Measurements from ENCODE around the gene ATPAF1.

ATPAF1 gene

DNA sequence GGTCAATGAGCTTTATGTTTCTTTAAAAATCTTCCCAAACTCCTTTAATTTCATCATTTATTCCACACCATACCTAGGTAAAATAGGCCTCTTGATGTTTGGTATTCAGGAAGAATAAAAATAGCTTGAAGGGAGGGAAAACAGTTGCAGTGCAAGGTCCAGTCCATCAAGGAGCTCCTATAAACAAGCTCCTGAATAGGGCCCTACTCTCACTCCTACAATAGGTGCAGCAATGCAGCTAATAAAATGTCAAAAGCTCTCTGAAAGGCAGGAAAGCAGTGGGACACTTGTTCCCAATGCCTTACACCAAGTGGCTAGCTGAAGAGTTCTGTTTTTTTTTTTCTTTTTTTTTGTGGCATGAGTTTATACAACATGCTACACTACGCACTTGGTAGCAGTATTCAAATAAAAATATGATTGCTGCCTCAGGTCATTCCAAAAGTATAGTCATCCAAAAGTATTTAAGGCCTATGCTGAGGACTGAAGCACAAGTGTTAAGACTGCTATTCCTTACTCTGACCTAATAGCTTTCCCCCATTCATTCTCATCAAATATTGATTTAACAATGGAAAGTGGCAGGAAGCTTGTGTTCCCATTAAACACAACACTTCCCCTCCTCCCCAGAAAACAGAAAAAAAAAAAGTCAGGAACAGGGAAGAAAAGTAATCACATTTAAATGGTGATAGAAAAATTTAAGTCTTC, 13.3 kb upstream of the ATPAF1 start:
- Histone ChIP-seq H3K9me3 (ENCODE audit: control insufficient read depth, insufficient read depth, low read depth, low read length) (no peaks in the 10 kb centered on the region), H3K27ac (ENCODE audit: extremely low read depth, low read depth, low read length) (no peak overlapping the region), H3K4me1 (ENCODE audit: control insufficient read depth, insufficient read depth, low read length) (no peaks in the 10 kb centered on the region), H3K4me3 (ENCODE audit: low read depth, low read length) (no peak overlapping the region), H3K36me3 (ENCODE audit: control insufficient read depth in 2 of 2, insufficient read depth in 1 of 2, low read length in 2 of 2) (peaks cover 27 to 94% of the 10 kb centered on the region in 2 experiments)
- CTCF ChIA-PET, result interaction anchor here (0.6 to 0.7 kb wide), 2 partner anchors 44 to 204 kb away, joined by 3 to 5 read pairs; no protein-coding TSS in a partner anchor
- TF ChIP-seq ZNF626 (tag by site-specific recombination; IDR thresholded peaks at IDR 0.05) (no peak), PRDM6 (tag by site-specific recombination; IDR thresholded peaks at IDR 0.05) (no peak), PRDM1 (tag by site-specific recombination; IDR thresholded peaks at IDR 0.05) (no peak), ZNF623 (tag by site-specific recombination; IDR thresholded peaks at IDR 0.05) (no peak)
- POLR2A ChIA-PET, result no interaction called here

DNA sequence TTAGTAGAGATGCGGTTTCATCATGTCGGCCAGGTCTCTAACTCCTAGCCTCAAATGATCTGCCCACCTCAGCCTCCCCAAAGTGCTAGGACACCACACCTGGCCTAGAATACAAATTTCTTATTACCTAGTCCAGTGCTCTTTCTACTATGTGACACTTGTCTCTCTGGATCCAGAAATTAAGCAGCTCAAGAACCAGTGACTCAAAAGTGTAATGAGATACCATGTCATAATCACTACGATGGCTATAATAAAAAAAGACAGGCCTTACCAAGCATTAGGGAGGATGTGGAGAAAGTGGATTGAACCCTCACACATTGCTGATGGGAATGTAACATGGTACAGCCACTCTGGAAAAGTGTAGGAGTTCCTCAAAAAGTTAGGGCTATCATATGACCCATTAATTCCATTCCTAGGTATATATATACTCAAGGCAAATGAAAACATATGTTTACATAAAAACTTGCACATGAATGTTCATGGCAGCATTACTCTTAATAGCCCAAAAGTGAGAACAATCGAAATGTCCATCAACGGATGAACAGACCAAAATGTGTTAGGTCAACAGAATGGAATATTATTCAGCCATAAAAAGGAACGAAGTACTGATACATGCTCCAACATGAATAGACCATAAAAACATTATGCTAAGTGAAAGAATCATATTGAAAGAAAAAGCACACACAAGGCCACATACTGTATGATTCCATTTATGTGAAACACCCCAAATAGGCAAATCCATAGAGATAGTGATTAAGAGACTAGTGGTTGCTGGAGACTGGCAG, 11.8 kb upstream of the ATPAF1 start:
- H3K36me3 ChIP-seq (ENCODE audit: control insufficient read depth in 2 of 2, insufficient read depth in 1 of 2, low read length in 2 of 2), result peaks cover 21 to 92% of the 10 kb centered on the region in 2 experiments
- TF ChIP-seq ZNF239 (tag by site-specific recombination; IDR thresholded peaks at IDR 0.05), result no peak
- TF ChIP-seq, protein P1, sequence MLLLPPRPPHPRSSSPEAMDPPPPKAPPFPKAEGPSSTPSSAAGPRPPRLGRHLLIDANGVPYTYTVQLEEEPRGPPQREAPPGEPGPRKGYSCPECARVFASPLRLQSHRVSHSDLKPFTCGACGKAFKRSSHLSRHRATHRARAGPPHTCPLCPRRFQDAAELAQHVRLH (tag by site-specific recombination; IDR thresholded peaks at IDR 0.05), result peak; percentile 20; the same call in 1 of the 2 replicates
- TF ChIP-seq GLI4 (tag by site-specific recombination; IDR thresholded peaks at IDR 0.05), result no peak
- no peak for TF ChIP-seq ZNF623 (tag by site-specific recombination; IDR thresholded peaks at IDR 0.05)
- TF ChIP-seq MYNN (tag by site-specific recombination; IDR thresholded peaks at IDR 0.05; ENCODE audit: borderline replicate concordance), result no peak
- TF ChIP-seq ZNF169 (tag by site-specific recombination; IDR thresholded peaks at IDR 0.05), result no peak
- no peak for TF ChIP-seq ZNF501 (tag by site-specific recombination; IDR thresholded peaks at IDR 0.05)
- TF ChIP-seq ZNF24 (tag by site-specific recombination; IDR thresholded peaks at IDR 0.05), result no peak
- TF ChIP-seq, protein P2, sequence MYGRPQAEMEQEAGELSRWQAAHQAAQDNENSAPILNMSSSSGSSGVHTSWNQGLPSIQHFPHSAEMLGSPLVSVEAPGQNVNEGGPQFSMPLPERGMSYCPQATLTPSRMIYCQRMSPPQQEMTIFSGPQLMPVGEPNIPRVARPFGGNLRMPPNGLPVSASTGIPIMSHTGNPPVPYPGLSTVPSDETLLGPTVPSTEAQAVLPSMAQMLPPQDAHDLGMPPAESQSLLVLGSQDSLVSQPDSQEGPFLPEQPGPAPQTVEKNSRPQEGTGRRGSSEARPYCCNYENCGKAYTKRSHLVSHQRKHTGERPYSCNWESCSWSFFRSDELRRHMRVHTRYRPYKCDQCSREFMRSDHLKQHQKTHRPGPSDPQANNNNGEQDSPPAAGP (tag by site-specific recombination; IDR thresholded peaks at IDR 0.05), result no peak
- no peak for TF ChIP-seq ZNF16 (tag by site-specific recombination; IDR thresholded peaks at IDR 0.05; ENCODE audit: low read depth)
- peak; percentile 94 for TF ChIP-seq ZNF146 (tag by site-specific recombination; IDR thresholded peaks at IDR 0.05)
- TF ChIP-seq ZNF266 (tag by site-specific recombination; IDR thresholded peaks at IDR 0.05; ENCODE audit: low read depth), result no peak
- no peak for TF ChIP-seq FEZF1 (tag by site-specific recombination; IDR thresholded peaks at IDR 0.05)
- TF ChIP-seq ZNF530 (tag by site-specific recombination; IDR thresholded peaks at IDR 0.05; ENCODE audit: low read depth), result no peak
- TF ChIP-seq ZNF112 (tag by site-specific recombination; IDR thresholded peaks at IDR 0.05), result no peak
- no peak for TF ChIP-seq ZNF433 (tag by site-specific recombination; IDR thresholded peaks at IDR 0.05; ENCODE audit: low read depth)
- CTCF ChIA-PET, result no interaction called here
- no peak overlapping the region for H3K27ac ChIP-seq (ENCODE audit: extremely low read depth, low read depth, low read length)
- POLR2A ChIA-PET, result no interaction called here
- no peak overlapping the region for H3K4me3 ChIP-seq (ENCODE audit: low read depth, low read length)
- H3K9me3 ChIP-seq (ENCODE audit: control insufficient read depth, insufficient read depth, low read depth, low read length), result no peaks in the 10 kb centered on the region
- no peaks in the 10 kb centered on the region for H3K4me1 ChIP-seq (ENCODE audit: control insufficient read depth, insufficient read depth, low read length)

Data from HEK293 (cell line).